NCI-H460 (cell line): ENCODE measurements around the gene APBB1IP. TPM values are rescaled to one million over a fixed set of nuclear protein-coding genes. Genes with fewer than 3 reads are reported as not detected.
"Not testable (repeated sequence)": the region's sequence is repeated elsewhere in the genome, so short reads cannot be mapped to it uniquely, and the experiment has no call there.

Source experiments
- DNase-seq: peaks from one replicate; pipeline ENCODE4 v3.0.0-alpha.2; 2016; ENCODE audit warnings: low read depth; ENCODE audit errors: extremely low read depth
- total RNA-seq: library from RNA; depleted of rRNA; stranded (reverse); fragments of >200 nt; shearing (Covaris generic); gene quantifications from 2 replicates; pipeline ENCODE4 v1.2.3, GENCODE V29; 2014

Gene APBB1IP
- total RNA-seq, 1 experiment from 2014 or later, result not detected

DNA sequence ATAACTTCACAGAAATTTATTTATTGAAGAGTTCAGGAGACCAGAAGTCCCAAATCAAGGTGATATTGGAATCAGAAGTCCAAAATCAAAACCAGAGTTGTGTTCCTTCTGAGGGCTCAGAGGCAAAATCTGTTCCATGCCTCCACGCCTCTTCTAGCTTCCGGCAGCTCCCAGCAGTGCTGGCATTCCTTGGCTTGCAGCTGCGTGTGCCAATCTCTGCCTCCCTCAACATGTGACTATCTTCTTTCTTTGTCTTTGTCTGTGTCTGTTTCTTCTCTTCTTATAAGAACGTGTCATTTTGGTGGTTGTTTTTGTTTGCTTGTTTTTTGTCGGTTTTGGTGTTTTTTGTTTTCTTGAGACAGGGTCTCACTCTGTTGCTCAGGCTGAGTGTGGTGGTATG lies 116.1 kb downstream of the APBB1IP start:
- DNase-seq, result no peak

DNA sequence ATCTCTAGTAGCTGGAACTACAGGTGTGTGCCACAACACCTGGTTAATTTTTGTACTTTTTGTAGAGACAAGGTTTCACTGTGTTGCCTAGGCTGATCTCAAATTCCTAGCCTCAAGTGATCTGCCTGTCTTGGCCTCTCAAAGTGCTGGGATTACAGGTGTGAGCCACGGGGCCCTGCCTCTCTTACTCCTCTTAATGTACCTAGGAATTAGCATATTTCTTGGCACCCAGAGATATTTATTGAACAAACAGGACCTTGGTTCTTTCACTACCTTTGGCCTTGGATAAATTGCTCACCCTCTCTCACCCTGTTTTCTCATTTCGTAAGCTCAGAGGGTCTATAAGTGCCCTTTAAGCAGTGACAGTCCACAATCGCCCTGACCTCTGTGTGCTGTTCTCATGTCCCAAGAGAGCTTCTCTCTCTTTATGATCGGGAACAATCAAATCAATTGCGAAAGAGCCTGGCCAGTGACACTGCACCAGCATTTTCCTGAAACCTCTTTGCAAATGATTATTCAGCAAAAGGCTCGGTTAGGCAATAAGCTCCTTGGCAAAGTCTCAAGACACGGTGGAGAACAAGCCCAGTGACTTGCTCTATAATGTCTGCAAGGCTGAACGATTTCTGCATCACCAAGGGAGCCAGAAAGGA lies 117.7 kb downstream of the APBB1IP start:
- no peak for DNase-seq

- peak; percentile 46 for DNase-seq
These were observed 118.9 kb downstream of the APBB1IP start for GRCh38 chr10:26556748-26557640.

DNA sequence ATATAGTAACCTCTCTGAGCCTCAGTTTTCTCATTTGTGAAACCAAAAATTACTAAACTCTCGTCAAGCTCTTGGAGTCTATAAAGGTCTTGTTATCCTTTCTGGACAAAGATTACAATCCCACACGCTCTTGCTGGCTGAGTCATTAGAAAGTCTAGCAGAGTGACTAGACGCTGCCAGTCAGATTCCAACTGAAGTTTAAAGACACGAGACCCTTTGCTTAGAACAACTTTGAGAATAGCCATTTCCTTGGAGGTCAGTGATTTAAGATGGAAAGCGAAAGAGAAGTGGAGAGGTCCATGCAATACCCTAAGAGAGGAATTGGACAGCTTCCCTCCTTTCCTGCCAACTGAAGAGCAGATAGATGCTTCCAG lies 119.5 kb downstream of the APBB1IP start:
- no peak for DNase-seq

DNA sequence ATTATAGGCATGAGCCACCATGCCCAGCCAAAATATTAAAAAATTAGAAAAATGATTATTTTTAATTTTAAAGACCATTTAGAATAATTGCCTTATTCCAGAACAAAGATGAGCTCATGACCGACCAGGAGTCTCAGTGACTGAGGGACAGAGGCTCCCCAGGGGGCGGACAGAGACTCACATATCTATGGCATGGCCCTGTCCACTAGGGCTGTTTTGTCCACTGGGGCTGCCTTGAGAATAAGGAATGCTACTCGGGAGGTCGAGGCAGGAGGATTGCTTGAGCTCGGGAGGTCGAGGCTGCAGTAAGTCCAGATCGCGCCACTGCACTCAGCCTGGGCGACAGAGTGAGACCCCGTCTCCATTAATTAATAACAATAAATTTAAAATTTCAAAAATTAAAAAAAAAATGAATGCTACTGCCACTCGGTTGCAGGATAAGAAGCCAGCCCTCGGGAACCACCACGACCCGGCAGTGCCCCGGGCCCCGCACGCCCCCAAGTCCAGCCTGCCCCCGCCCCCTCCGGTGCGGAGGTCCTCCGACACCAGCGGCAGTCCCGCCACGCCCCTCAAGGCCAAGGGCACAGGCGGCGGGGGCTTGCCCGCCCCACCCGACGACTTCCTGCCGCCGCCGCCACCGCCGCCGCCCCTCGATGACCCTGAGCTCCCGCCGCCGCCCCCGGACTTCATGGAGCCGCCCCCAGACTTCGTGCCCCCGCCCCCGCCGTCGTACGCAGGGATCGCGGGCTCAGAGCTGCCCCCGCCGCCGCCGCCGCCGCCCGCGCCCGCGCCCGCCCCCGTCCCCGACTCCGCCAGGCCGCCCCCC lies 128.6 kb downstream of the APBB1IP start:
- no peak for DNase-seq

DNA sequence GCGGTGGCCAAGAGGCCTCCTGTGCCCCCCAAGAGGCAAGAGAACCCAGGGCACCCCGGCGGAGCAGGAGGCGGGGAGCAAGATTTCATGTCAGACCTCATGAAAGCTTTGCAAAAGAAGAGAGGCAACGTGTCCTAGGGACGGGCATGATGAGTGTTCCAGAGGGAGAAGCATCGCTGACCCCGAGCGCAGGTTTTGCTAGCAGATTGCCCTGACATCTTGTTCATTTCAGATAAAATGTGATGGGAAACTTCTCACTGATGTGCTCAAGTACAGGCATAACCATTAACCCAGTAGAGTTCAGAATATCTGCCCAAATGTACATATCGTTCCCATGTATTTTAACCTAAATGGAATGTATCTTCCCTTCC lies 129.2 kb downstream of the APBB1IP start:
- DNase-seq, result no peak

GRCh38 chr10:26571655-26572054 lies 133.5 kb downstream of the APBB1IP start:
- no peak for DNase-seq

- no peak for DNase-seq
These were observed 135.5 kb downstream of the APBB1IP start for GRCh38 chr10:26573674-26574073.

GRCh38 chr10:26574783-26575182 lies 136.6 kb downstream of the APBB1IP start:
- no peak for DNase-seq

GRCh38 chr10:26578371-26578770 lies 140.2 kb downstream of the APBB1IP start:
- not testable (repeated sequence) for DNase-seq

DNA sequence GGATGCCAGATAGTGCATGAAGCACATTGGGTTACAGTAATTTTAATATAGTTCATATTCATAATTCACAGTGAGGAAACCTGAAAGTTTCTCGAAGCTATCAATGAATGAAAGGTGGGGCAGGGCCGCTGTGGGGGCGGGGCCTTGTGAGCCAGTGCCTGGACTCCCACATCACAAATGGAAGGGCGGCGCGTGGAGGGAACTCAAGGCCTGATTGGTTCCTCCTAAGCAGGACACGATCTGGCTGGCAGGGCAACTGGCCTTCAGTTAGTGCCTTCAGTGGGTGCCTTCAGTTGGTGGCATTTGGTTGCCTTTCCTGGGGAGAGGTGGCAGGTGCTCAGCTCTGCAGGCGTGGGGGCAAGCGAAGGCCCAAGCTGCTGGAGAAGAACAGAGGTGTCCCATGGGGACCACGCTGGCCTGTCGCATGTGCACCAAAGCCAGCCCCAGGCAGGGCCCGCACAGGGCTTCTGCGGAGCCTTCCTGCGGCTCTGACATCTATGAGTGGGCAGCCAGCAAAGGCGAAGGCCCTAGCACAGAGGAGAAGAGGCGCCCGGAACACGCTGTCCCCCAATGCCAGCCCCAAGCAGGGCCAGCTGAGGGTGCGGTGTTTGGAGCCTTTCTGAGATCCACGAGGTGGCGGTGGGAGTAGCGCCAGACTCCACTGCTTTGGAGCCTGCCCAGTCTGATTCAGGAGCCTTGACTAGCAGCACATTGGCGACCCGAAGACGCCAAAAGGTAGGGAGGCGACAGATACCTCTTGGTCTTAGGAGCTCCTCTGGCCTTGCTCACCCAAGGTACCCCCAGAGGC lies 141.3 kb downstream of the APBB1IP start:
- no peak for DNase-seq

- DNase-seq, result no peak
These were observed 148.1 kb downstream of the APBB1IP start for GRCh38 chr10:26586211-26586610.

GRCh38 chr10:26588611-26589010 lies 150.5 kb downstream of the APBB1IP start:
- DNase-seq, result no peak

DNA sequence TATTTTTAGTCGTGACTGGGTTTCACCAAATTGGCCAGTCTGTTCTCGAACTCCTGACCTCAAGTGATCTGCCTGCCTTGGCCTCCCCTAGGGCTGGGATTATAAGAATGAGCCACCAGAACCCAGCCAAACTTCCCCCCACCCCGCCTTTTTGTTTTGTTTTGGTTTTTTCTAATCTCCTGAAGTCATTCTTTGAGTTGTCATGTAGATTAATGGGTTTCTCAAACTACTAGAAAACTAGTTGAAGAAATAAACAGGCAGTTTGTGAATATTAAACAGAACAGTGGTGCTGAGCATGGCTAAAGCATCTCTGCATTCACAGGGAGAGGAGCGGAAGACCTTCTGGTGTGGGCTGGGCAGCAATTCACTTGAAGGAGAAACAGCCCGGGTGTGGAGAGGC lies 151.7 kb downstream of the APBB1IP start:
- not testable (repeated sequence) for DNase-seq

- DNase-seq, result no peak
These were observed 155.8 kb downstream of the APBB1IP start for GRCh38 chr10:26593896-26594295.

- not testable (repeated sequence) for DNase-seq
These were observed 165.1 kb downstream of the APBB1IP start for GRCh38 chr10:26603283-26603682.

GRCh38 chr10:26604320-26605093 lies 166.4 kb downstream of the APBB1IP start:
- not testable (repeated sequence) for DNase-seq

GRCh38 chr10:26606389-26606877 lies 168.3 kb downstream of the APBB1IP start:
- DNase-seq, result peak; percentile 25

- no peak for DNase-seq
These were observed 174.2 kb downstream of the APBB1IP start for GRCh38 chr10:26612151-26612915.
